DOHH2 (cell line): Measurements from ENCODE around the gene AGBL1.

Experiments used
- H3F3A ChIP-seq: fragments of 200-600 bp; sonication (generic), shearing (Covaris generic); 2 replicates; pipeline ENCODE4 v1.6.0; 2016; ENCODE audit warnings: antibody characterized with exemption, mild to moderate bottlenecking; ENCODE audit not compliant: control insufficient read depth, insufficient read depth
- H3K27ac ChIP-seq: fragments of 200-600 bp; sonication (generic); 2 replicates; pipeline ENCODE4 v1.5.1; 2014; ENCODE audit warnings: low read depth, mild to moderate bottlenecking, low read length, moderate library complexity
- H3K27me3 ChIP-seq: fragments of 200-600 bp; sonication (generic); 2 replicates; pipeline ENCODE4 v1.6.1; 2014; ENCODE audit warnings: mild to moderate bottlenecking, low read length, mixed read lengths; ENCODE audit not compliant: control insufficient read depth
- H3K36me3 ChIP-seq: fragments of 200-600 bp; sonication (generic); 2 replicates; pipeline ENCODE4 v1.6.1; 2014; ENCODE audit warnings: mild to moderate bottlenecking, low read length, moderate library complexity, mixed read lengths; ENCODE audit not compliant: control insufficient read depth
- H3K4me1 ChIP-seq: fragments of 200-600 bp; sonication (generic); 2 replicates; pipeline ENCODE4 v1.6.1; 2014; ENCODE audit warnings: mild to moderate bottlenecking, low read length, mixed read lengths; ENCODE audit not compliant: control insufficient read depth
- H3K4me2 ChIP-seq: fragments of 200-600 bp; sonication (generic); 2 replicates; pipeline ENCODE4 v1.6.0; 2014; ENCODE audit warnings: mild to moderate bottlenecking, low read length, moderate library complexity
- H3K4me3 ChIP-seq: fragments of 200-600 bp; sonication (generic); 2 replicates; pipeline ENCODE4 v1.5.1; 2014; ENCODE audit warnings: mild to moderate bottlenecking, low read length, mixed read lengths
- H3K79me2 ChIP-seq: fragments of 200-600 bp; sonication (generic); 2 replicates; pipeline ENCODE4 v1.6.1; 2014; ENCODE audit warnings: mild to moderate bottlenecking, low read length, mixed read lengths; ENCODE audit not compliant: control insufficient read depth
- H3K9me2 ChIP-seq: fragments of 200-600 bp; sonication (generic); replicated peaks from 2 replicates; pipeline ENCODE4 v1.6.1; 2014; ENCODE audit warnings: mild to moderate bottlenecking, low read length, mixed read lengths; ENCODE audit not compliant: control insufficient read depth
- H3K9me3 ChIP-seq: fragments of 200-600 bp; sonication (generic); 2 replicates; pipeline ENCODE4 v1.6.1; 2014; ENCODE audit warnings: antibody characterized with exemption, low read length, mixed read lengths; ENCODE audit not compliant: control insufficient read depth, insufficient read depth
- H4K20me1 ChIP-seq: fragments of 200-600 bp; sonication (generic); 2 replicates; pipeline ENCODE4 v1.6.0; 2014; ENCODE audit warnings: low read depth, mild to moderate bottlenecking, antibody characterized with exemption, low read length, moderate library complexity; ENCODE audit not compliant: control insufficient read depth, insufficient read depth
- CTCF ChIP-seq: fragments of 200-600 bp; sonication (generic); IDR thresholded peaks from one replicate; pipeline ENCODE4 v1.5.1; 2014; ENCODE audit warnings: antibody characterized with exemption, mild to moderate bottlenecking, low read depth, low read length; ENCODE audit not compliant: poor library complexity, severe bottlenecking
- EZH2phosphoT487 ChIP-seq: fragments of 200-600 bp; sonication (generic); IDR thresholded peaks from 2 replicates; pipeline ENCODE4 v1.6.1; 2017; ENCODE audit warnings: borderline replicate concordance, mild to moderate bottlenecking, antibody characterized with exemption, low read length, moderate library complexity, mixed read lengths

AGBL1 gene

GRCh38 chr15:86556396-86557017, 476.8 kb downstream of the AGBL1 start:
- Histone ChIP-seq H3K9me2 (no peaks in the 10 kb centered on the region), H3K27ac (no peak overlapping the region), H4K20me1 (no peaks in the 10 kb centered on the region), H3K4me2 (no peak overlapping the region), H3K36me3 (no peaks in the 10 kb centered on the region), H3K4me1 (no peaks in the 10 kb centered on the region), H3K4me3 (no peak overlapping the region), H3K79me2 (no peaks in the 10 kb centered on the region), H3K9me3 (no peaks in the 10 kb centered on the region), H3K27me3 (no peaks in the 10 kb centered on the region), H3F3A (no peaks in the 10 kb centered on the region)
- TF ChIP-seq CTCF (no peak), EZH2phosphoT487 (no peak)

- Histone ChIP-seq H3F3A (no peaks in the 10 kb centered on the region), H3K27ac (no peak overlapping the region), H3K79me2 (no peaks in the 10 kb centered on the region), H3K36me3 (no peaks in the 10 kb centered on the region), H3K4me2 (no peak overlapping the region), H3K4me1 (no peaks in the 10 kb centered on the region), H3K4me3 (no peak overlapping the region), H4K20me1 (no peaks in the 10 kb centered on the region), H3K9me2 (no peaks in the 10 kb centered on the region), H3K27me3 (no peaks in the 10 kb centered on the region), H3K9me3 (no peaks in the 10 kb centered on the region)
- TF ChIP-seq EZH2phosphoT487, result no peak
- no peak for TF ChIP-seq CTCF
These were observed 477.4 kb downstream of the AGBL1 start for GRCh38 chr15:86557018-86557550.

- Histone ChIP-seq H3K79me2 (no peaks in the 10 kb centered on the region), H3K9me2 (no peaks in the 10 kb centered on the region), H3K4me1 (no peaks in the 10 kb centered on the region), H4K20me1 (no peaks in the 10 kb centered on the region), H3K4me3 (no peak overlapping the region), H3K27ac (no peak overlapping the region), H3K27me3 (no peaks in the 10 kb centered on the region), H3F3A (no peaks in the 10 kb centered on the region), H3K36me3 (no peaks in the 10 kb centered on the region), H3K4me2 (no peak overlapping the region), H3K9me3 (no peaks in the 10 kb centered on the region)
- TF ChIP-seq CTCF (no peak), EZH2phosphoT487 (no peak)
These were observed 478.6 kb downstream of the AGBL1 start for GRCh38 chr15:86558252-86558651.
